Loucy (cell line): Measurements from ENCODE around the gene CAMK2D.

Experiments used
- H2AFZ ChIP-seq: fragments of 200-600 bp; sonication (generic); 2 replicates; pipeline ENCODE4 v1.6.0; 2016; ENCODE audit warnings: antibody characterized with exemption, mild to moderate bottlenecking, low read length, moderate library complexity
- H3F3A ChIP-seq: fragments of 200-600 bp; 2 replicates; pipeline ENCODE4 v1.6.0; 2016; ENCODE audit warnings: antibody characterized with exemption, low read depth, mild to moderate bottlenecking
- H3K27me3 ChIP-seq: fragments of 200-600 bp; sonication (generic); 2 replicates; pipeline ENCODE4 v1.6.1; 2014; ENCODE audit warnings: low read length, mild to moderate bottlenecking; ENCODE audit not compliant: insufficient read depth, poor library complexity, severe bottlenecking
- H3K36me3 ChIP-seq: fragments of 200-600 bp; sonication (generic); 2 replicates; pipeline ENCODE4 v1.6.1; 2016; ENCODE audit warnings: low read length; ENCODE audit not compliant: insufficient read depth
- H3K4me1 ChIP-seq: fragments of 200-600 bp; sonication (generic); 2 replicates; pipeline ENCODE4 v1.5.1; 2014; ENCODE audit warnings: low read length, mild to moderate bottlenecking; ENCODE audit not compliant: insufficient read depth, poor library complexity, severe bottlenecking
- H3K4me2 ChIP-seq: fragments of 200-600 bp; sonication (generic); 2 replicates; pipeline ENCODE4 v1.6.0; 2014; ENCODE audit warnings: antibody characterized with exemption, low read length, low read depth, mild to moderate bottlenecking; ENCODE audit not compliant: poor library complexity, severe bottlenecking
- H3K4me3 ChIP-seq: fragments of 200-600 bp; sonication (generic); 2 replicates; pipeline ENCODE4 v1.5.1; 2014; ENCODE audit warnings: low read length, mild to moderate bottlenecking, mixed read lengths; ENCODE audit not compliant: poor library complexity, severe bottlenecking
- H3K79me2 ChIP-seq: fragments of 200-600 bp; sonication (generic); 2 replicates; pipeline ENCODE4 v1.6.1; 2014; ENCODE audit warnings: low read length; ENCODE audit not compliant: insufficient read depth
- H3K9ac ChIP-seq: fragments of 200-600 bp; sonication (generic); 2 replicates; pipeline ENCODE4 v1.6.0; 2014; ENCODE audit warnings: mild to moderate bottlenecking, low read depth, low read length, moderate library complexity; ENCODE audit not compliant: poor library complexity, severe bottlenecking
- H3K9me2 ChIP-seq: fragments of 200-600 bp; sonication (generic); replicated peaks from 2 replicates; pipeline ENCODE4 v1.6.1; 2016; ENCODE audit warnings: low read depth, low read length, mixed read lengths
- H3K9me3 ChIP-seq: fragments of 200-600 bp; sonication (generic); 2 replicates; pipeline ENCODE4 v1.6.1; 2014; ENCODE audit warnings: mild to moderate bottlenecking, antibody characterized with exemption, low read length, low read depth; ENCODE audit not compliant: insufficient read depth
- H4K20me1 ChIP-seq: fragments of 200-600 bp; sonication (generic); 2 replicates; pipeline ENCODE4 v1.6.0; 2014; ENCODE audit warnings: antibody characterized with exemption, low read length, mild to moderate bottlenecking; ENCODE audit not compliant: insufficient read depth, poor library complexity, severe bottlenecking
- EZH2phosphoT487 ChIP-seq: fragments of 200-600 bp; IDR thresholded peaks from 2 replicates; pipeline ENCODE4 v1.6.1; 2018; ENCODE audit warnings: antibody characterized with exemption, mild to moderate bottlenecking, moderate library complexity, borderline replicate concordance
- TF ChIP-seq, protein P1 (sequence below): fragments of 200-600 bp; sonication (generic); conservative IDR thresholded peaks from 2 replicates; pipeline ENCODE4 v1.5.1; 2014; ENCODE audit warnings: mild to moderate bottlenecking, antibody characterized with exemption, low read length

The CAMK2D gene

DNA sequence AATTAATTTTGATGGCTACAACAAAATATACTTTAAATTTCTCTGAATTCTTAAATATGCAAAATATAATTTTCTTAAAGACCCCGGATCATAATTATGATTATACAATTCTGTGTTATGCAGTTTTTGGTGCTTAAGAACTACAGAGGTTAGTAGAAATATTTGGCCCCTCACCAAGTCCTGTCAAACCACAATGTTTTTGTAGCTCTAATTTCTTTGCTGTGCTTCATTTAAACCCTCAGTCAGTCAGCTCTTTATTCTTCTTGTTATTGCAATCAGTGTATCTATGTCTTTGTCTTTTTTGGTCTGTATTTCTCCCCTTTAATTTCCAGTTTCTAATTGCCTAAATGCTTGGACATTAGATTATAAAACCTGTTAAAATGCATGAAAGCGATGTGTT, 186.1 kb downstream of the CAMK2D start:
- H3K27me3 ChIP-seq: no peaks in the 10 kb centered on the region
- H4K20me1 ChIP-seq: no peaks in the 10 kb centered on the region
- TF ChIP-seq EZH2phosphoT487: no peak
- TF ChIP-seq, protein P1, sequence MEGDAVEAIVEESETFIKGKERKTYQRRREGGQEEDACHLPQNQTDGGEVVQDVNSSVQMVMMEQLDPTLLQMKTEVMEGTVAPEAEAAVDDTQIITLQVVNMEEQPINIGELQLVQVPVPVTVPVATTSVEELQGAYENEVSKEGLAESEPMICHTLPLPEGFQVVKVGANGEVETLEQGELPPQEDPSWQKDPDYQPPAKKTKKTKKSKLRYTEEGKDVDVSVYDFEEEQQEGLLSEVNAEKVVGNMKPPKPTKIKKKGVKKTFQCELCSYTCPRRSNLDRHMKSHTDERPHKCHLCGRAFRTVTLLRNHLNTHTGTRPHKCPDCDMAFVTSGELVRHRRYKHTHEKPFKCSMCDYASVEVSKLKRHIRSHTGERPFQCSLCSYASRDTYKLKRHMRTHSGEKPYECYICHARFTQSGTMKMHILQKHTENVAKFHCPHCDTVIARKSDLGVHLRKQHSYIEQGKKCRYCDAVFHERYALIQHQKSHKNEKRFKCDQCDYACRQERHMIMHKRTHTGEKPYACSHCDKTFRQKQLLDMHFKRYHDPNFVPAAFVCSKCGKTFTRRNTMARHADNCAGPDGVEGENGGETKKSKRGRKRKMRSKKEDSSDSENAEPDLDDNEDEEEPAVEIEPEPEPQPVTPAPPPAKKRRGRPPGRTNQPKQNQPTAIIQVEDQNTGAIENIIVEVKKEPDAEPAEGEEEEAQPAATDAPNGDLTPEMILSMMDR: no peak
- H2AFZ ChIP-seq: no peak overlapping the region
- H3K4me2 ChIP-seq: peak overlapping the region; percentile 45
- no peak overlapping the region for H3K9ac ChIP-seq
- no peak overlapping the region for H3K4me3 ChIP-seq
- H3K79me2 ChIP-seq: no peaks in the 10 kb centered on the region
- 0 out of 2 replicates have a peak, but pooled peaks cover 4% of the 10 kb centered on the region for H3F3A ChIP-seq
- no peaks in the 10 kb centered on the region for H3K9me2 ChIP-seq
- H3K36me3 ChIP-seq: no peaks in the 10 kb centered on the region
- H3K4me1 ChIP-seq: peaks cover 51% of the 10 kb centered on the region
- 0 out of 2 replicates have a peak, but pooled peaks cover 4% of the 10 kb centered on the region for H3K9me3 ChIP-seq

DNA sequence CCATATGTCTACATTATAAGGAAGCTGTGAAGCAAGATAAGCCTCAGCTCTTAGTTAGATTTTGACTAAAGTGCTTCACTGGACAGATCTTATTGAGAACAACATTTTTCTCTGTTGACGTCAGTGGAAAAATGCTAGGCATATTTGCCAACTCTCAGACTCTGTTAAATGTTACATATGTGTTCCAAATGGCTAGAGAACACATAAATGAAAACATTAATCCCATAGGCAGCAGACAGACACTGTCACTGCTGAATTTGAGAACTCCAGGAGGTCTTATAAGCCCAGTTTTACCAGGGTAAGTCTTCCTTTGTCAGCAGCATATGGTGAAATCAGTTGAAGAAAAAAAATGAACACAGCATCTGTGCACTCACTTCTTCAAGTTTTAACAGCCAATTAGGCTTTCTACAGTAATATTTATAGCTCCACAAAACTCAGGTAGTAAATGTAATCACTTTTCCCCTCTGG, 186.9 kb downstream of the CAMK2D start:
- Histone ChIP-seq H3F3A (0 out of 2 replicates have a peak, but pooled peaks cover 4% of the 10 kb centered on the region), H3K36me3 (no peaks in the 10 kb centered on the region), H2AFZ (no peak overlapping the region), H3K9me2 (no peaks in the 10 kb centered on the region), H3K9ac (no peak overlapping the region), H3K4me3 (peak overlapping the region; percentile 4), H3K27me3 (no peaks in the 10 kb centered on the region), H3K79me2 (no peaks in the 10 kb centered on the region), H3K4me2 (peak overlapping the region; percentile 45), H4K20me1 (no peaks in the 10 kb centered on the region), H3K4me1 (peaks cover 44% of the 10 kb centered on the region), H3K9me3 (0 out of 2 replicates have a peak, but pooled peaks cover 4% of the 10 kb centered on the region)
- no peak for TF ChIP-seq EZH2phosphoT487
- TF ChIP-seq, protein P1: no peak

- Histone ChIP-seq H3K79me2 (no peaks in the 10 kb centered on the region), H3K4me1 (peaks cover 41% of the 10 kb centered on the region)
Observed at GRCh38 chr4:113572620-113573019, 188.9 kb downstream of the CAMK2D start.

More at GRCh38 chr4:113572620-113573019, 188.9 kb downstream of the CAMK2D start:
- no peaks in the 10 kb centered on the region for H3K27me3 ChIP-seq
- TF ChIP-seq, protein P1: no peak
- TF ChIP-seq EZH2phosphoT487: no peak
- H3K9me3 ChIP-seq: 0 out of 2 replicates have a peak, but pooled peaks cover 4% of the 10 kb centered on the region
- no peak overlapping the region for H3K4me3 ChIP-seq
- 0 out of 2 replicates have a peak, but pooled peaks cover 4% of the 10 kb centered on the region for H3F3A ChIP-seq
- H2AFZ ChIP-seq: no peak overlapping the region
- no peaks in the 10 kb centered on the region for H3K36me3 ChIP-seq
- H3K9me2 ChIP-seq: no peaks in the 10 kb centered on the region
- no peaks in the 10 kb centered on the region for H4K20me1 ChIP-seq
- H3K4me2 ChIP-seq: no peak overlapping the region
- H3K9ac ChIP-seq: no peak overlapping the region
